Omental fat pad (tissue), 4 donors: ENCODE results near the gene MYLK. TPM values are rescaled to one million over a fixed set of nuclear protein-coding genes. Genes with fewer than 3 reads are reported as not detected.

Experiments
- ATAC-seq: fragments of 150-250 bp; one replicate; pipeline ENCODE4 v1.9.1; 2016; ENCODE audit warnings: mild to moderate bottlenecking, moderate library complexity; ENCODE audit not compliant: low FRiP score
- DNase-seq: peaks from one replicate; pipeline ENCODE4 v3.0.0-alpha.2; 2019; ENCODE audit warnings: low spot score
- total RNA-seq, 4 donors: library from RNA; depleted of rRNA; stranded (reverse); fragments of >200 nt; gene quantifications; one replicate each; pipeline ENCODE4 v1.1.0, GENCODE V29; 2016
- TF ChIP-seq, protein P1 (sequence below), 3 donors: fragments of 450-650 bp; IDR thresholded peaks; one replicate each; pipeline ENCODE4 v1.5.1; 2016 to 2017; ENCODE audit warnings: antibody characterized with exemption in 3 of 3, mild to moderate bottlenecking in 3 of 3, moderate library complexity in 2 of 3

The MYLK gene
- total RNA-seq, 4 donors from 2014 or later: 26.8 to 188 (median 56.9) TPM

GRCh38 chr3:123651449-123652341, 232.4 kb downstream of the MYLK start:
- DNase-seq (no peak), ATAC-seq (no peak)
- TF ChIP-seq, protein P1, sequence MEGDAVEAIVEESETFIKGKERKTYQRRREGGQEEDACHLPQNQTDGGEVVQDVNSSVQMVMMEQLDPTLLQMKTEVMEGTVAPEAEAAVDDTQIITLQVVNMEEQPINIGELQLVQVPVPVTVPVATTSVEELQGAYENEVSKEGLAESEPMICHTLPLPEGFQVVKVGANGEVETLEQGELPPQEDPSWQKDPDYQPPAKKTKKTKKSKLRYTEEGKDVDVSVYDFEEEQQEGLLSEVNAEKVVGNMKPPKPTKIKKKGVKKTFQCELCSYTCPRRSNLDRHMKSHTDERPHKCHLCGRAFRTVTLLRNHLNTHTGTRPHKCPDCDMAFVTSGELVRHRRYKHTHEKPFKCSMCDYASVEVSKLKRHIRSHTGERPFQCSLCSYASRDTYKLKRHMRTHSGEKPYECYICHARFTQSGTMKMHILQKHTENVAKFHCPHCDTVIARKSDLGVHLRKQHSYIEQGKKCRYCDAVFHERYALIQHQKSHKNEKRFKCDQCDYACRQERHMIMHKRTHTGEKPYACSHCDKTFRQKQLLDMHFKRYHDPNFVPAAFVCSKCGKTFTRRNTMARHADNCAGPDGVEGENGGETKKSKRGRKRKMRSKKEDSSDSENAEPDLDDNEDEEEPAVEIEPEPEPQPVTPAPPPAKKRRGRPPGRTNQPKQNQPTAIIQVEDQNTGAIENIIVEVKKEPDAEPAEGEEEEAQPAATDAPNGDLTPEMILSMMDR (IDR thresholded peaks at IDR 0.05): no peak

DNA sequence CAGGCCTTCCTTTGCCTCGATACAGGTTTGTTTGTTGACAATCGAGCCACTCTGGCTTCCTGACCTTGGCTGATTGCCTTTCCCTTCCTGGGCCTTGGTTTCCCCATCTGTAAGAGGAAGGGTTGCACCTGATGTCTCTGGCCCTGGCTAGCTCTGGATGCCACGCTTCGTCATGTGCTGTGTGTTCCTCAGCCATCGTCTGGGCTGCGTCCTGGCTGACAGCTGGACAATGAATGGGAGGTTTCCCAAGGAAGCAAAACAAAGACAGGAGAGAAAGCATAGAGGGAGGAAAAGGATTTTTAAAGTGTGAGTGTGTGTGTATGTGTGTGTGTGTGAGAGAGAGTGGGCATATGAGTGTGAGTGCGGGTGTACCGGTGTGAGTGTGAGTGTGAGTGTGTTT, 234.0 kb downstream of the MYLK start:
- ATAC-seq: no peak

GRCh38 chr3:123648696-123649405, 235.3 kb downstream of the MYLK start:
- DNase-seq (no peak), ATAC-seq (no peak)
- TF ChIP-seq, protein P1 (IDR thresholded peaks at IDR 0.05): no peak

More for the DNA sequence above, 234.0 kb downstream of the MYLK start:
- no peak for DNase-seq
- TF ChIP-seq, protein P1 (IDR thresholded peaks at IDR 0.05): no peak

GRCh38 chr3:123644358-123644757, 239.8 kb downstream of the MYLK start:
- no peak for ATAC-seq
- TF ChIP-seq, protein P1 (IDR thresholded peaks at IDR 0.05): no peak
- no peak for DNase-seq

DNA sequence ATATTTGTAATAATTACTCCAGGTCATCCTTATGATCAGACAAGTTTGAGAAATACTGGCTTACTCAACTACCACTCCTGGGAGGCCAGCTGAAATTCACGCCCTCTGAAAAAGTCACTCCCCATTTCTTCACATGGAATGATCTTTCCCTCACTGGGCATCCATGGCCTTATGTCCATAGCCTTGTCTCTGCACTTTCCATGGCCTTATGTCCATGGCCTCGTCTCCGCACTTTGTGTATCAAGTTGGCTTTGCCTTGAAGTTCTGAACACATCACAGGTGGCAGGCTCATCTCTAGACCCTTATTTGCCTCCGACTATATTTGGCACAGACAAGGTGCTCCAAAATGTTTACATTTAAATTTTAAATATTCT, 241.2 kb downstream of the MYLK start:
- ATAC-seq (no peak), DNase-seq (no peak)
- TF ChIP-seq, protein P1 (IDR thresholded peaks at IDR 0.05): no peak

- ATAC-seq (peak; percentile 50), DNase-seq (peak; percentile 50)
- TF ChIP-seq, protein P1 (IDR thresholded peaks at IDR 0.05): no peak
These were observed 241.8 kb downstream of the MYLK start for GRCh38 chr3:123642182-123642956.
